GM12801 (cell line): ENCODE results near the gene FNTB.

Experiments
- CTCF ChIP-seq: IDR thresholded peaks from one replicate; pipeline ENCODE4 v1.5.1; 2011; ENCODE audit warnings: control low read depth; ENCODE audit not compliant: insufficient read length; ENCODE audit errors: extremely low read depth

FNTB gene

GRCh38 chr14:65106736-65107135, 120.0 kb downstream of the FNTB start:
- no peak for TF ChIP-seq CTCF

GRCh38 chr14:65107200-65107599, 120.5 kb downstream of the FNTB start:
- no peak for TF ChIP-seq CTCF

DNA sequence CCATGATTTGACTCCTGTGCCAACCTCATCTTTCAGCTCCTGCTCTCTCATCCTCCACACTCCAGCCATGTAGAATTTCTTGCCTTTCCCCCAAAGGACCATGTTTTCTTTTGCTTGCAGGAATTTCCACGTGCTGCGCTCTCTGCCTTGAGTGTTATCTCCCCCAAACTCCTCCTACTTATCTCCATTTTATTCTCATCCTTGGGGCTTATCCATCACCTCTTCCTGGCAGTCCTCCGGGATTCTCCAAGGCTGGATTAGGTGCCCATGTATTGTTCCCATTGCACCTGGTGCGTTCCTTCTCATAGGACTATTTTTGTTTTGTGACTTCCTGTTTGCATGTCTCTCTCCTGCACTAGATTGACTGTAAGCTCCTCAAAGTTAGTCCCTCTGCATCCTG, 122.7 kb downstream of the FNTB start:
- TF ChIP-seq CTCF, result no peak

DNA sequence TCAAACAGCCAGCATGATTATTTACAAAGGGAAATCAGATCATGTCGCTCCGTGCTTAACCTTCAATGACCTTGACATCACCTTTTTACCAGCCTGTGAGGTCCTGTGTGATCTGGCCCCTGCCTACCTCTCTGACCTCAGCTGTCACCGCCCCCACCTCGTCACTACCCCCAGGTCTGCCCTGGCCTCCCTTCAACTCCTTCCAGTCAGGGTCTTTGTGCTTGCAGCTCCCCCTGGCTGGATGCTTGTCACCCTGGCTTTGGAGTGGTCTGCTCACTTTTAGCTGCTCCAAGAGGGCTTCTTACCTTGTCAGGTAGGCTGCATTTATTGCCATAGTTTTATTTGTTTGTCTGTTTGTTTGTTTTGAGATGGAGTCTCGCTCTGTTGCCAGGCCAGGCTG, 123.8 kb downstream of the FNTB start:
- no peak for TF ChIP-seq CTCF
